GM12878 (cell line): ENCODE data around the gene CARD11. TPM values are rescaled to one million over a fixed set of nuclear protein-coding genes. Genes with fewer than 3 reads are reported as not detected.

Experiments
- ATAC-seq: fragments of 200-7000 bp; cut with Tn5 transposase; 3 replicates; pipeline ENCODE4 v1.9.1; 2020; ENCODE audit warnings: mild to moderate bottlenecking, moderate library complexity
- BruUV-seq: library from RNA; stranded (reverse); fragments of 400-500 nt; replicated peaks from 2 replicates; lab custom pipeline; 2021; lab: Mats Ljungman, UMichigan
- CTCF ChIA-PET: fragments of 300-600 bp; sonication (Branson Sonifier 250); formaldehyde crosslinking; extraction: SDS; loops from one replicate; lab custom pipeline; 2021; ENCODE audit warnings: inconsistent platforms; lab: Yijun Ruan, JAX
- POLR2A ChIA-PET: fragments of 350-600 bp; formaldehyde crosslinking; extraction: SDS; loops from one replicate; lab custom pipeline; 2021; ENCODE audit warnings: inconsistent platforms; lab: Charles Lee
- RAD21 ChIA-PET: fragments of 300-600 bp; sonication (Branson Sonifier 250); formaldehyde crosslinking; loops from one replicate; lab custom pipeline; 2023; ENCODE audit warnings: antibody characterized with exemption; ENCODE audit not compliant: unreplicated experiment; lab: Charles Lee
- SMC1A ChIA-PET: fragments of 300-600 bp; sonication (Branson Sonifier 250); formaldehyde crosslinking; loops from one replicate; lab custom pipeline; 2023; ENCODE audit not compliant: unreplicated experiment, uncharacterized antibody; lab: Charles Lee
- DNase-seq: peaks from one replicate; pipeline ENCODE4 v3.0.0-alpha.2; 2011; ENCODE audit warnings: low read depth, low spot score
- FAIRE-seq: peaks from 3 replicates; lab custom pipeline; 2011; peaks lifted over from hg19 to GRCh38; lab: Jason Lieb, UNC
- H2AFZ ChIP-seq: 2 replicates; pipeline ENCODE4 v1.6.0; 2011; ENCODE audit warnings: low read depth, low read length, control low read depth; ENCODE audit not compliant: control insufficient read depth
- H3K27ac ChIP-seq: 2 replicates; pipeline ENCODE4 v1.5.1; 2011; ENCODE audit warnings: control low read depth; ENCODE audit not compliant: control insufficient read depth, insufficient read depth
- H3K27me3 ChIP-seq, 2 experiments: replicated peaks in 1 of 2; 2 replicates each; pipeline versions ENCODE4 v1.6.0 to v1.6.1; 2011; ENCODE audit warnings: low read length in 1 of 2; ENCODE audit not compliant: control insufficient read depth in 2 of 2, insufficient read depth in 2 of 2
- H3K36me3 ChIP-seq, 2 experiments: 2 replicates each; pipeline ENCODE4 v1.5.1; 2011; ENCODE audit warnings: low read length in 1 of 2; ENCODE audit not compliant: control insufficient read depth in 2 of 2, insufficient read depth in 2 of 2
- H3K4me1 ChIP-seq: 2 replicates; pipeline ENCODE4 v1.6.1; 2011; ENCODE audit warnings: mild to moderate bottlenecking, low read length, moderate library complexity, mixed read lengths; ENCODE audit not compliant: control insufficient read depth, insufficient read depth
- H3K4me2 ChIP-seq: 2 replicates; pipeline ENCODE4 v1.6.0; 2011; ENCODE audit warnings: control low read depth; ENCODE audit not compliant: control insufficient read depth, insufficient read depth
- H3K4me3 ChIP-seq: fragments of 200-600 bp; sonication (generic); 2 replicates; pipeline ENCODE4 v1.5.1; 2016
- H3K79me2 ChIP-seq: 2 replicates; pipeline ENCODE4 v1.6.0; 2011; ENCODE audit warnings: low read length; ENCODE audit not compliant: control insufficient read depth, insufficient read depth
- H3K9ac ChIP-seq: 2 replicates; pipeline ENCODE4 v1.8.0; 2011; ENCODE audit warnings: low read length, control low read depth, mixed read lengths; ENCODE audit not compliant: control insufficient read depth, insufficient read depth
- H3K9me3 ChIP-seq: replicated peaks from 3 replicates; pipeline ENCODE4 v1.5.1; 2011; ENCODE audit warnings: mild to moderate bottlenecking, low read length; ENCODE audit not compliant: control insufficient read depth, insufficient read depth
- H4K20me1 ChIP-seq: 2 replicates; pipeline ENCODE4 v1.6.0; 2011; ENCODE audit not compliant: control insufficient read depth, insufficient read depth
- BCL3 ChIP-seq: IDR thresholded peaks from 2 replicates; pipeline ENCODE4 v1.6.1; 2011; ENCODE audit warnings: borderline replicate concordance, low read depth, mild to moderate bottlenecking, moderate library complexity, low read length; ENCODE audit not compliant: insufficient read depth, poor library complexity, severe bottlenecking
- CBFB ChIP-seq: IDR thresholded peaks from 2 replicates; pipeline ENCODE4 v1.6.1; 2016; ENCODE audit warnings: antibody characterized with exemption, low read depth
- DPF2 ChIP-seq: fragments of 450-650 bp; IDR thresholded peaks from 2 replicates; pipeline ENCODE4 v1.6.1; 2017; ENCODE audit warnings: mild to moderate bottlenecking
- EED ChIP-seq: sonication (generic); IDR thresholded peaks from 2 replicates; pipeline ENCODE4 v1.6.1; 2016; ENCODE audit warnings: antibody characterized with exemption, low read depth
- EZH2 ChIP-seq: IDR thresholded peaks from 2 replicates; pipeline ENCODE4 v1.6.1; 2012; ENCODE audit warnings: low read depth, mild to moderate bottlenecking, control low read depth, inconsistent platforms, low read length, borderline replicate concordance; ENCODE audit not compliant: control insufficient read depth
- GABPA ChIP-seq: IDR thresholded peaks from 2 replicates; pipeline ENCODE4 v1.6.1; 2014; ENCODE audit warnings: antibody characterized with exemption, low read depth, mild to moderate bottlenecking, inconsistent platforms
- HDAC2 ChIP-seq: fragments of 200-600 bp; sonication (generic); IDR thresholded peaks from 2 replicates; pipeline ENCODE4 v1.6.1; 2017
- HSF1 ChIP-seq: fragments of 150-350 bp; IDR thresholded peaks from 2 replicates; pipeline ENCODE4 v1.6.1; 2014; ENCODE audit warnings: mild to moderate bottlenecking, low read depth, low read length
- NFYA ChIP-seq: IDR thresholded peaks from 2 replicates; pipeline ENCODE4 v1.6.1; 2011; ENCODE audit warnings: low read depth, mild to moderate bottlenecking, low read length, improper control_type of control experiment, borderline replicate concordance
- RELB ChIP-seq: fragments of 450-650 bp; IDR thresholded peaks from 2 replicates; pipeline ENCODE4 v1.6.1; 2017; ENCODE audit warnings: low read depth, mild to moderate bottlenecking, moderate library complexity
- SREBF1 ChIP-seq: IDR thresholded peaks from 2 replicates; pipeline ENCODE4 v1.6.1; 2012; ENCODE audit warnings: mild to moderate bottlenecking, low read length
- TARDBP ChIP-seq: IDR thresholded peaks from 2 replicates; pipeline ENCODE4 v1.6.1; 2016; ENCODE audit warnings: borderline replicate concordance
- TBL1XR1 ChIP-seq: IDR thresholded peaks from 2 replicates; pipeline ENCODE4 v1.6.1; 2012; ENCODE audit warnings: low read depth, low read length, improper control_type of control experiment
- ZZZ3 ChIP-seq: IDR thresholded peaks from 2 replicates; pipeline ENCODE4 v1.6.1; 2011; ENCODE audit warnings: low read depth; ENCODE audit not compliant: control insufficient read depth, insufficient read length
- WGBS: methylation state at CpG from one replicate; pipeline ENCODE4 v1.1.6; 2016; ENCODE audit warnings: low lambda C conversion rate; ENCODE audit not compliant: insufficient replicate concordance, insufficient coverage; ENCODE audit errors: missing lambda C conversion rate; 5-methylcytosine and 5-hydroxymethylcytosine counted together
- in situ Hi-C: fragments of 300-500 bp; cut with MboI; formaldehyde crosslinking; loops from 9 replicates; pipeline ENCODE4 v1.14.3; 2018; ENCODE audit warnings: mixed read lengths
- intact Hi-C: fragments of 100-400 bp; cut with micrococcal nuclease; formaldehyde crosslinking; loops from one replicate; pipeline ENCODE4 v1.14.2; 2022; ENCODE audit not compliant: unreplicated experiment
- polyA plus RNA-seq, 11 experiments: library from polyadenylated mRNA; depleted of rRNA in 4 of 11; unstranded in 6 of 11; stranded (reverse) in 5 of 11; fragments of >200 nt; fragmentation: Nextera tagmentation in 4 of 11; fragmentation: Illumina TruSeq in 1 of 11; extraction: Ambion mirVana in 4 of 11; extraction: Trizol in 1 of 11; gene quantifications; 1 replicate in 1 of 11; 2 replicates in 10 of 11; pipeline versions ENCODE4 v1.2.1 to v1.2.3, GENCODE V29; 2011 to 2016; ENCODE audit warnings: inconsistent platforms in 2 of 11, missing spikeins in 2 of 11, low read depth in 1 of 11
- total RNA-seq, 4 experiments: library from RNA; depleted of rRNA in 3 of 4; stranded (reverse); fragments of >200 nt in 3 of 4; fragmentation: Illumina TruSeq in 1 of 4; extraction: Trizol in 1 of 4; gene quantifications; 2 replicates each; pipeline versions ENCODE4 v1.2.1 to v1.2.3, GENCODE V29; 2013 to 2021

The CARD11 gene
- total and polyA plus RNA-seq, 10 of the 15 experiments (the other 5 are each of a cell fraction or from before 2014, with no cell fraction given) = 0.27 to 72.0 (median 28.4) TPM

GRCh38 chr7:2982831-2983230, 60.8 kb downstream of the CARD11 start:
- H3K79me2 ChIP-seq = peaks cover 9% of the 10 kb centered on the region
- ATAC-seq (no peak), FAIRE-seq (no peak)

DNA sequence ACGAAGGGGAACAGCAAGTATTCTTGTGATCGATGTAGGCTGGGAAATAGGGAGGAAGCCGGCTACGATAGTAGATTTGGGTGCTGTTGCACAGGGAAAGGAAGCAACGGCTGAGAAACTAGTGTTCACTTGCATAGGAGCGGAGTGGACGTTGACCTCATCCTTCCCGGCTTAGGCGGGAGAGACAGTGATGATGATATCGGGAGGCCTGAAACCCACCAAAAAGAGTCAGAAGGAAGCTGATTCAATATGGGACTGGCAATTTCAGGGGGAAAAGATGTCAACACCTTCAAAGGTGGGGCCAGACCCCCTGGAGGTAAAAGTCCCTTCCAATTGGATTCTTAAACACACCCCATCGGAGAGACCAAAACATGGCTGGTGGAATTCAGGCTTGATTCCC, 61.3 kb downstream of the CARD11 start:
- TF ChIP-seq HDAC2 (no peak), EZH2 (no peak), EED (no peak), RELB (no peak), TARDBP (no peak), SREBF1 (no peak), TBL1XR1 (no peak), NFYA (no peak), HSF1 (no peak), CBFB (no peak), DPF2 (no peak), BCL3 (no peak)
- Histone ChIP-seq H3K27me3 (no peaks in the 10 kb centered on the region), H2AFZ (no peak overlapping the region), H3K36me3 (peaks cover 2 to 8% of the 10 kb centered on the region in 2 experiments; a peak in 3 of 4 replicates), H4K20me1 (no peaks in the 10 kb centered on the region), H3K4me2 (no peak overlapping the region), H3K4me3 (no peak overlapping the region), H3K9ac (no peak overlapping the region), H3K79me2 (peaks cover 12% of the 10 kb centered on the region), H3K4me1 (peaks cover 41% of the 10 kb centered on the region), H3K9me3 (no peaks in the 10 kb centered on the region; the same call in 2 of the 3 replicates), H3K27ac (no peak overlapping the region)
- ChIA-PET SMC1A (interaction anchor here (1.2 to 1.5 kb wide), 2 partner anchors 40 to 85 kb away, joined by 3 to 4 read pairs; no protein-coding TSS in a partner anchor), RAD21 (interaction anchor here (1.2 kb wide), 1 partner anchor 89 kb away, joined by 3 read pairs; no protein-coding TSS in a partner anchor), POLR2A (no interaction called here), CTCF (no interaction called here)
- in situ Hi-C loops (no loop called here), intact Hi-C loops (no loop called here)
- ATAC-seq (no peak), FAIRE-seq (no peak), DNase-seq (no peak)
- 97% methylated on average over 11 of the region's 11 CpGs for WGBS
- no TSS peak for BruUV-seq

More at GRCh38 chr7:2982831-2983230, 60.8 kb downstream of the CARD11 start:
- in situ Hi-C loops = no loop called here
- H3K4me3 ChIP-seq = no peak overlapping the region
- ChIA-PET SMC1A (interaction anchor here (1.5 kb wide), 1 partner anchor 84 kb away, joined by 3 read pairs; no protein-coding TSS in a partner anchor), CTCF (no interaction called here), POLR2A (no interaction called here), RAD21 (interaction anchor here (1.2 kb wide), 1 partner anchor 89 kb away, joined by 3 read pairs; no protein-coding TSS in a partner anchor)
- WGBS = 90% methylated on average over 7 of the region's 7 CpGs
- no peak overlapping the region for H3K4me2 ChIP-seq
- no peak overlapping the region for H2AFZ ChIP-seq
- no peaks in the 10 kb centered on the region; the same call in 2 of the 3 replicates for H3K9me3 ChIP-seq
- no peak overlapping the region for H3K27ac ChIP-seq
- DNase-seq = no peak
- no peak for TF ChIP-seq TBL1XR1
- TF ChIP-seq ZZZ3 = no peak
- TF ChIP-seq GABPA = peak; percentile 59; the same call in 1 of the 2 replicates
- TF ChIP-seq, all 136 proteins: peak for 1
- BruUV-seq = no TSS peak
- Histone ChIP-seq H3K9ac (no peak overlapping the region), H3K27me3 (no peaks in the 10 kb centered on the region), H4K20me1 (no peaks in the 10 kb centered on the region), H3K4me1 (peaks cover 37% of the 10 kb centered on the region), H3K36me3 (peaks cover 2 to 8% of the 10 kb centered on the region in 2 experiments; a peak in 3 of 4 replicates)
- intact Hi-C loops = no loop called here
